GM10266 (cell line): Measurements from ENCODE around the gene BACH2.

ENCODE experiments used
- DNase-seq: peaks from one replicate; pipeline ENCODE4 v3.0.0; 2012; ENCODE audit errors: extremely low spot score
- TF ChIP-seq, protein P1 (sequence below): IDR thresholded peaks from 2 replicates; pipeline ENCODE4 v1.5.1; 2012; ENCODE audit warnings: mild to moderate bottlenecking, low read depth; ENCODE audit not compliant: control insufficient read depth, insufficient read depth; ENCODE audit errors: missing control alignments

The BACH2 gene

DNA sequence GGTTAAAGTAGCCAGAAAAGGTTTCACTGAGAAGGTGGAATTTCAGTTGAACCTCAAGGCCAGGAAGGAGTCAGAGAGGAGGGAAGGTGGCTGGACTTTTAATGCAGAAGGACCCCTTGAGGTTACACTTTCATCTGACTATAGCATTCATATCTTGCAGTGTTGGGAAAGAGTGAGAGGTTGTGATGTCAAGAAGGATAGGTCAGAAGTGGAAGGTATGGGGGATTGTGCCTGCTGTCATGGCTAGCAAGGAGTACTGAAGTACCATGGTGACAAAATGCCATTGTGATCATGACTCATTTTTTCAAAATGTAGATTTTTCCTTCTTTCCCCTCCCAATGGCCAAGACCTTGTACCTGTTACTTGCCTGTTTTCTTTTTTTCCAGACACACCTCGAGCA, 5.2 kb upstream of the BACH2 start:
- TF ChIP-seq, protein P1, sequence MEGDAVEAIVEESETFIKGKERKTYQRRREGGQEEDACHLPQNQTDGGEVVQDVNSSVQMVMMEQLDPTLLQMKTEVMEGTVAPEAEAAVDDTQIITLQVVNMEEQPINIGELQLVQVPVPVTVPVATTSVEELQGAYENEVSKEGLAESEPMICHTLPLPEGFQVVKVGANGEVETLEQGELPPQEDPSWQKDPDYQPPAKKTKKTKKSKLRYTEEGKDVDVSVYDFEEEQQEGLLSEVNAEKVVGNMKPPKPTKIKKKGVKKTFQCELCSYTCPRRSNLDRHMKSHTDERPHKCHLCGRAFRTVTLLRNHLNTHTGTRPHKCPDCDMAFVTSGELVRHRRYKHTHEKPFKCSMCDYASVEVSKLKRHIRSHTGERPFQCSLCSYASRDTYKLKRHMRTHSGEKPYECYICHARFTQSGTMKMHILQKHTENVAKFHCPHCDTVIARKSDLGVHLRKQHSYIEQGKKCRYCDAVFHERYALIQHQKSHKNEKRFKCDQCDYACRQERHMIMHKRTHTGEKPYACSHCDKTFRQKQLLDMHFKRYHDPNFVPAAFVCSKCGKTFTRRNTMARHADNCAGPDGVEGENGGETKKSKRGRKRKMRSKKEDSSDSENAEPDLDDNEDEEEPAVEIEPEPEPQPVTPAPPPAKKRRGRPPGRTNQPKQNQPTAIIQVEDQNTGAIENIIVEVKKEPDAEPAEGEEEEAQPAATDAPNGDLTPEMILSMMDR: no peak
- no peak for DNase-seq

DNA sequence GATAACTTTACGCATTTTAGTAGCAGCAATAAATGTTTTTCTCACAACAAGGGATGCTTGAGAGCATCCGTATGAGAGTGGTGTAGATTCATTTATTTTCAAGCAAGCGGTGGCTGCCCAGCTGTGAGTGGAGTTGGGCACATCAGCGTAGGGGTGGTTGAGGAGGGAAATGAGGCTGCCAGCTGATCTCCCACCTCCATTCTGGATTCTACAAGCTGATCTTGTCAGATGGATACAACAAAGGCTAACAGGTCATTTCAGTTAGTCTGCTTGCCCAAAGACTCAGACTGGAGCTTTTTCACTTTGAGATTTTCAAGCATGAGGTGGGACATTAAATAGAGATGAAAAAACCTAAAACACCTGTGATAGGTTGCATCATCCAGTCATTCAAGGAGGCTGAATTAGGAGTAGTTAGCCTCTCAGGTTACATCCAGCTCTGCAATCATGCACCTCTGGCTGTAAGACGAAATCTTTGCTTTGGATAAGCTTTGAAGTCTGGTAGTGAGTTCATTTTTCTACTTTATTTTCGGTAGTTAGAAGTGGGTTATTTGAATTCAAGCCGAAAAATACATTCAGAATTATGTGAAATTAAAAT, 1.9 kb upstream of the BACH2 start:
- DNase-seq: no peak
- TF ChIP-seq, protein P1: no peak

DNA sequence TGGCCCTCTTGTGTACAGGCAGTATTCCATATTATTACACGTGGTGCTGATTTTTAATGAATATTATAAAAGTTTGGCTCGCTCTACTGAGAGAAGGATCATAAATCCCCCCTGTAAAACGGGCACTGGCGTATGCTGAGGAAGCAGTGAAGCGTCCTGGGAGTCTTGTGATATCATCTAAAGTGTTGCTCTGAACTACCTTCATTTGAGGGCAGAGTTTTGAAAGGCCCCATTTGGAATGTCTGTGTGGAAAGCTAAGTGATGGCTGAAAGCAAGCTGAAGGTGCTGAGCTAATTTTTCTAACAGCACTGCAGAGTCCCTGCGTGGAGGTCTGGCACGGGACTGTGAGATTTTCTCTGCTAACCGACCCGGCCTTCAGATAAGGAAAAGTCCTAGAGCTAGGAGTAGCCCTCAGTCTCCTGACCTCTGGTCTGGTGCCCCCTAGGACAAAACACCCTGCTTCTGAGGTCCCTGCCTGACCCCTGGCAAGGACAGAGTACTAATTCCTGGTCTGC, 1.3 kb upstream of the BACH2 start:
- TF ChIP-seq, protein P1: no peak
- DNase-seq: no peak

- no peak for DNase-seq
- TF ChIP-seq, protein P1: no peak
Observed at GRCh38 chr6:90297115-90297866, 648 bp upstream of the BACH2 start.

- TF ChIP-seq, protein P1: peak; percentile 21
- peak; percentile 61 for DNase-seq
Observed at GRCh38 chr6:90295854-90296340, 746 bp downstream of the BACH2 start.

GRCh38 chr6:90294989-90295853, 1.4 kb downstream of the BACH2 start:
- DNase-seq: peak; percentile 46
- TF ChIP-seq, protein P1: no peak
